ENCODE results near the gene IL23R. TPM values are rescaled to one million over a fixed set of nuclear protein-coding genes. Genes with fewer than 3 reads are reported as not detected.

The IL23R gene
- polyA plus RNA-seq, 6 donors from 2014 or later, result not detected

Other genes starting within 250 kb of the IL23R start
- 1 to 10 TPM in 3 of 6 donors, under 1 TPM in 2, not detected in 1; 0.40 to 4.1 (median 1.3) TPM for gene DNAI4, start 241.6 kb upstream of the IL23R start, polyA plus RNA-seq (ENCODE audit: low read depth in 6 of 6)
- gene MIER1, start 241.5 kb upstream of the IL23R start, polyA plus RNA-seq (ENCODE audit: low read depth in 6 of 6), result 10 to 100 TPM; 21.1 to 40.5 (median 35.9) TPM
- gene SLC35D1, start 112.3 kb upstream of the IL23R start, polyA plus RNA-seq (ENCODE audit: low read depth in 6 of 6), result 1 to 10 TPM; 2.0 to 5.4 (median 4.7) TPM
- not detected for gene C1orf141, start 31.5 kb upstream of the IL23R start, polyA plus RNA-seq (ENCODE audit: low read depth in 6 of 6)
- gene IL12RB2, start 141.4 kb downstream of the IL23R start, polyA plus RNA-seq (ENCODE audit: low read depth in 6 of 6), result not detected